CD4-positive, alpha-beta T cell treated with Interleukin-17A for 1 hour (primary cell): ENCODE measurements around the gene ITGAV.
"Not testable (repeated sequence)": the region's sequence is repeated elsewhere in the genome, so short reads cannot be mapped to it uniquely, and the experiment has no call there.

Source experiments
- DNase-seq: peaks from one replicate; pipeline ENCODE4 v3.0.0-alpha.2; 2020

ITGAV gene

DNA sequence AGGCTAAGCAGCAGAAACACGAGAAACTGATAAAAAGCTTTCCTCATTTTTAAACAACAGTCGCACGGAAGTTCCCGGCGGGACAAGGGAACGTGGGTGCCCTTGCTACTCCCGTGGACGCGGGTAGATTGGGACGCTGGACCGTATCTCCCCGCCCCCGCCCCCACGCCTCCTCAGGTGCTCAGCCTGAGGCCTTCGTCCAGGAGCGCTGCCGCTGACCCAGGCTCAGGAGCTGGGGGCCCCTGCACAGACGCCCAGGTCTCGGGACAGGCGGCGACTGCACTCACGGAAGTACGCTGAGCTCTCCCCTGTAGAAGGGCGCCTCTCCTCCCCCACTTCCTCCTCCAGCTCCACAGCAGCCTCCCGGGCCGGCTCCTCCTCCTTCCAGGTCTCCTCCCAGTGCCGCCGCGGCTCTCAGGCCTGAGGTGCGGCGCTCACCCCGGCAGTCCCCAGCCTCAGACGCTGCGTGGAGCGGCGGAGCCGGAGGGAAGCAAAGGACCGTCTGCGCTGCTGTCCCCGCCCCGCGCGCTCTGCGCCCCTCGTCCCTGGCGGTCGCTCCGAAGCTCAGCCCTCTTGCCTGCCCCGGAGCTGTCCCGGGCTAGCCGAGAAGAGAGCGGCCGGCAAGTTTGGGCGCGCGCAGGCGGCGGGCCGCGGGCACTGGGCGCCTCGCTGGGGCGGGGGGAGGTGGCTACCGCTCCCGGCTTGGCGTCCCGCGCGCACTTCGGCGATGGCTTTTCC, at the start of gene ITGAV:
TSS of gene ITGAV (plus strand) at position 445 of the 738 bp plus-strand sequence. CDS start at position 728, 283 bp downstream.
- DNase-seq, result peak; percentile 85

DNA sequence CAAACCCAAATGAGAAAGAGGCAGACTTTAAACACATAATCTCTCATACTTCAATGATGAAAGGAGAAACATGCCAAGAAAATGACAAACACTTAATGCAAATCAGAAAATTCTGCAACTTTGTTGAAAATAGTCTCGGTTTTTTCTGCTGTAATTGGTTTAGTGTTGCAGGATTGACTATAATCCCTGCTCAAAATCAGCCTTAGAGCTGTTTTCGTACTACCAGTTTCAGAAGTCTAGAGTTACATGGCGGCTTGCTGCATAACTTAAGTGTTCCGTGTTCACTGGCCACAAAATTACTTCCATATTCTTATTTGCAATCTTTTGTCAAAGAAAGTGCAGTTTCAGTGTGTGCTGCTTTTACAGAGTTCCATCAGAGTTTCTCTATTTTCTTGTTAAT, 48.9 kb upstream of the ITGAV start:
- DNase-seq, result no peak

DNA sequence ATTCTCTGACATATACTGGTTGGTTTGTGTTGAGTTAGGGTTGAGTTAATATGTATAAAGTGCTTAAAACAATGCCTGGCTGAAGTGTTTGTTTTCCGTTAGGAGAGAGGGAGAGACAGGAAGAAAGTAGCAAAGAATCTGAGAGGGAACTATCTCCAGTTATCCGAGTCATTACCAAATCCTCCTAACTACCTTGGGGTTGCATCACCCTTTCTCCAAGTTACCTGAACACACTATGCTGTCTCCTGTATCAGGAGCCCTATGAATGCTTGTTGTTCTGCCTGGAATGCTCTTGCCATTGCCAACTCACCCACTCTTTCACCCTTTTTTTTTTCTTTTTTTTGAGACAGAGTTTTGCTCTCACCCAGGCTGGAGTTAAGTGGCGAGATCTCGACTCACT, 47.9 kb upstream of the ITGAV start:
- DNase-seq, result no peak

DNA sequence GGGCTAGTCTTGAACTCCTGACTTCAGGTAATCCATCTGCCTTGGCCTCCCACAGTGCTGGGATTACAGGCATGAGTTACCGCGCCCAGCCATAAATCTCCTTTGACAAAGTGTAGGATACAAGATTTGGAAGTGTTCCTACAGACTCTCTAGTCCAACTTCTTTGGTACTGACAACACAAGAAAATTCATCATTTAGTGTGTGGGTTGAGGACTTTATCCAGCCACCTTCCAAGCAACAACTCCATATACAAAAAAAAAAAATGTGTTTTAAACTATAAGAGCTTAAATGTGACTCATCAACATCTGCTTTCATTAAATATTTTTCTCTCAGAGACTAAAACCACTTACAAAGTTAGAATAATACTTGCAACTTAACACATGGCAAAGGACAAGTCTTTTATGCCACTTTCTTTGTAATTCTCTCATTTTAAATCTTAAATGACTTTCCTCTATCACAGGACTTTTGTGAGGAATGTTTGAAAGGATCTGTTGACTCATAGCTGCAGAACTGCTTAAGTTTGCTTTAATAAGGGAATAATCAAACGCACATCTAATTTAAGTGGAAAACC, 46.2 kb upstream of the ITGAV start:
- no peak for DNase-seq

DNA sequence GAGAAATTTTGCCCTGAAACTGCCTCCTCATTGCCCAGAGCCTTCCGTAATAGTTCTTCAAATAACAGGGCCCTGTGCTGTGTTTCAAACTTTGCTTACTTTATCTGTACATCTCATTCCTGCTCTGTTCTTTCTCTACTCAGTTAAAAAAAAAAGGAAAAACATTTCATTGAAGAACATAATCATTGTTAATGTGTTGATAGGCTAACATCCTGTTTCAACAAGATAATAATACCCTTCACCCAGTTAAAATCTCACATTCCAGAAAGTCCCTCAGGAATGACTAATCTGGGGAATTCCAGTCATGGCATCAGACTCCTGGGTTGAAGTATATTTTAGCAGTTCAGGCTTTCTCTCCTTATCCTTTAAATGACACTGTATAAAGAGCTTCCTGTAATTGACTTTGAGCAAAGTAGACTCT, 45.6 kb upstream of the ITGAV start:
- no peak for DNase-seq

DNA sequence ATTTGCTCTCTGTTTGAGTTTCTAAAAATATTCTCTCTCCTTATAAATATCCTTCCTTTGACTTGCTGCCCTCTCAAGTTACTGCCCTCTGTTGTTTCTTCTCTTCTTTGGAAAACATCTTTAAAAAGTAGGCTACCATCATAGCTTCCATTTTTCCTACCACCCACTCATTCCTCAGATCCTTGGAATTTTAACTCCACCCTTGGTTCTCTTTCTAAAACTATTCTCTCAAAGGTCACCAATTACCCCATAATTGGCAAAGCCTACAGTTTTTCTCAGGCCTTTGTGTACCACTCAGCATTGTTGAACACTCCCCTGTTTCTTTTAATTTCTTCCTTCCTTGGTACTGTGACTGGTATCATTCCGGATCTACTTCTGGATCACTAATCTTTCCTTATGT, 43.0 kb upstream of the ITGAV start:
- no peak for DNase-seq

DNA sequence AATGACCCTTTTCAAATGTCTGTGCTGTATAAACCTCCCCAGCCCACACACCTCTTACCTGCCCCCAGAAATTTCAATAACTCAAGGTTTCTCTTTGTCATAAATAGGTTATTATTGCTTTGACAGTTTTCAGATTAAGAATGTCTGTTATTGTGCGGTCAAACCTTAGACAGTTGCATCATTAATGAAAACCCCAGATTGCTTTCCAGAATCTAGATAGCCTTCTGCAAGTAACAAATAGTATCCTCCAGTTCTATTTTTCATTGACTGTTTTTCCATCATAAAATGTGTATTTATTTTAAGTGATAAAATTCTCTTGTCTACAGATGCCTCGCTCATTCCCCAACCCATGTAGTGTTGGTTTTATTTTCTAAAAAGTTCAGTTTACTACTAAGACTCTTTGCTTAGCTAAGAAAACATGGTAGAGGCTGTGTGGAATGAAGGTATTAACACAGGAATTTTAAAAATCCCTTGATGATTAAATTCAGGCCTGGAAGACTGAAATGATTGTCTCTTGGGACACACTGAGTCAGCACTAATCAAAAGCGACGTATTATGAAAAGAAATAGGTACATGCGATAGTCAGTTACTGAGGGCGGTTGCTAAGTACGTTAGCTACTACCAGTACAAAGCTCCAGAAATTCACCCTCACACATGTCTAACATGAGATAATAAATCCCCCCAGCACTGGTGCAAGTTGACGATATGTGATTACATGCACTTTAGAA, 38.4 kb upstream of the ITGAV start:
- DNase-seq, result no peak

DNA sequence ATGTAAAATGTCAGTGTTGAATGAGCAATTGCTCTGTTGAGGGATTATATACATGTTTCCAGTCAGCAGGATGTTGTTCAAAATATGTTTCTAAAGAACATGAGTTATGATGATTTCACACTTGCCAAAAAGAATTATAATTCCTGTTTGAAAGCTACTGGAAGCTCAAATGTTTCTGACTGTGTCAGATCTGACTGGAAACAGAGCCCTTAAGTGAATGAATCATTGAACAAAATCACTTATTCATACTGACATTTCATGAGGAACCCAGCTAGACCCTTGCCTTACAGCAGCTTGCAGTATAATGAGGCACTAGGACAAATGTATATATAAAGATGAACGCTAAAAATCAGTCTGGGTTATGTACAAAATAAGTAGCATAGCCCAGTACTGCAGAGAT, 35.4 kb upstream of the ITGAV start:
- DNase-seq, result no peak

DNA sequence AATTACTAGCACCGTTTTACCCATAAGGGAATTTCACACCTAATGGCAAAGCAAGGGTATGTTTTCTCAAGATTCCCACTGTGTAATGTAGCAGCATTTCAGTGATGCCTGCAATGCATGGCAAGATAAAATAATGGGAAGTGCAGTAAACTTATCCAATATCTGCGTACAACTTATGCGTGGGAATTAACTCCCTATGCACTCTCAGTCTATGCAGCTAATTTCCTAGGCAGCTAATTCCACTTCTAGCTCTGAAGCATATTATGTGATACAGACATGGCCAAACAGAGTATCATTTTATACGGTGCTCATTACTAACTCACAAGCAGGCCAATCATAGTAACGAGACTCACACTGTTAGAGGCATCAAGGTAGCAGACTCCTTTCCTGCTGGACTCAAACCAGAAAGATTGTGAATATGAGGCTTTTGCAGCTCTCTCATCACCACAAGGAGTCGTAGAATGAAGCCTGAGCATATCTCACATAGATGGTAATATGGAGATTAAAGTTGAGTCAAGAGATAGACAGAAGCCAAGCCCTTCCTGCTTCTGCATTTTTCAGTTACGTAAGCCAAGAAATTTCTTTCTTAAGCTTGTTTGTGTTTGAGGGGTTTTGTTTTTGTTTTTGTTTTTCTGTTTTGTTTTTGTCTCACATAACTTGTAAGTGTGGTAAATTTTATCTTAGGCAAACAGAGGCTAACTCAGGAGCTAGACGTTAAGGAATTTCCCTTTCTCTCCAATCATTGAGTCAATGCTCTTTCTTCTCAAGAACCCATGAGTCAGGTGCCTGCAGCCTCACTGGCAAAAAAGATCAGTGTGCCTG, 34.8 kb upstream of the ITGAV start:
- DNase-seq, result no peak

DNA sequence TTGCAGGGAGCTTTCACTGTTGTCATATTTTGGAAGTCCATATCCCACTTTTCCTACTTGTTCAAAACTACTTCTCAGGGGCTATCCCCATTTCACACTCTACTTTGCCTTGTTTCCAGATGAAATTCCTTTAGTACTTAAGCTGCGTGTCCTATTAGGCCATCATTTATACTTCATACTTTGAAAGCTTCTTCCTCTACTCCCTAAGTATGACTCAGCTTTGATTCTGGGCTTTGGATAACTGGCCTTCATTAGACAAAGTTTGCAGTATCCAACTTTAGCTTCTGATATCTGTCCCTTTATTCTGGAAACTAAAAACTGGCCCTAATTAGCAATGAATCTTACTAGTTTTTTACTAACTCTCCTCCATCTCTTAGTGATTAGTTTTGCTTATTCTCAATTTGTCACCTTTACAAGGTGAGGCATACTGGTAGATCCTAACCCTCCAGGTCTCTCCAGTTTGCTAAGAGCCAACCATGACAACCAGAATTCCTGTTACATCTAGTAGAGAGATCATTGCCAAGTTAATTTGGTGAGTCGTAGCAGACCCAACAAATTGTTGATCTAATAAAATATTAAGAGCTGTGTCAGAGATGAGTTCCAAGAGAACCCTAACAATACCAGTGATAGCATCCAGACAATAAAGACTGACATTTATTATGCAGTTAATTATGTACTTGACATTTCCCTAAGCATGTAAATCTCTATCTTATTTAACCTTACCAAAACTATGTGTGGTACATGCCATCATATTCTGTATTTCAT, 31.2 kb upstream of the ITGAV start:
- no peak for DNase-seq

DNA sequence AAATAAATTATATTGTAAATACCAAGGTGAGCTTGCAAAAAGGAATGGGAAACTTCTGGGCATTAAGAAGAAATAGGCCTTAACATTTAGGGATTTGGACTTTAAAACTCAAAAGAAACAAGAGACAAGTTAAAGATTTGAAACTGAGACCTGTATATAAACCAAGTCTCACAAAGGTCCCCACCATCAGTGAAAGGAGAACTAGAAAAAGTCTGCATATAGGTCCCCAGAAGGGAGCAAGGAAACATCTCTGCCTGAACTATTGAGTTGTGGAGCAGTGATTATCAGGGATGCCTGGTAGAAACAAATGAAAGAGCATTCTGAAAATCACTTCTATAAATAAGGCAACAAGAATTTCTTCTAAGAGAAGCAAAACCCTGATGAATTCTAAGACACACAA, 30.5 kb upstream of the ITGAV start:
- no peak for DNase-seq

DNA sequence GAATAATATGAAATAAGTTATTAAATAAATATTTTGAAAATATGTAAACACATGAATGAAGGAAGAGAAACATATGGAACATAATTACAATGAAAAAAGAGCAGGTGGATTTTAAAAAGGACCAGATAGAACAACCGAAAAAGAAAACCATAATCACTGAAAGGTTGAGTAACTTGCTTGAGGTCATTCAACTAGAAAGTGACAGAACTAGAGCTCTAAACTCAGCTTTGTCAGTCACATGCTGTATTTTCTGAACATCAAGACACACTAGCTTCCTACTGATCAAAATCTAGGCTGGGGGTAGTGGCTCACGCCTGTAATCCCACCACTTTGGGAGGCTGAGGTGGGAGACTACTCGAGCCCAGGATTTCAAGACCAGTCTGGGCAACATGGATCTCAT, 30.0 kb upstream of the ITGAV start:
- DNase-seq, result no peak

DNA sequence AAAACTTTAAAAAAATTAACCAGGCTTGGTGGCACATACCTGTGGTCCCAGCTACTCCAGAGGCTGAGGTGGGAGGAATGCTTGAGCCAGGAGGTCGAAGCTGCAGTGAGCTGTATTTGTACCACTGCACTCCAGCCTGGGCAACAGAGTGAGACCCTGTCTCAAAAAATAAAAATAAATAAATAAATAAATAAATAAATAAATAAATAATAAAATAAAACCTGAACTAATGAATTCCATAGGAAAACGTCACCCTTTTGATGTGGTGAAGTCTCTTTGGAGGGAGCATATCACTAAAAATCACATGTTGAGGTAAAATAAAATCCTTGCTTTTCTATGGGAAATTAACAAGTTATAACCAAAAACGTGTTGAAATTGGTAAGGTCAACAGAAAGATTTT, 29.6 kb upstream of the ITGAV start:
- DNase-seq, result no peak

DNA sequence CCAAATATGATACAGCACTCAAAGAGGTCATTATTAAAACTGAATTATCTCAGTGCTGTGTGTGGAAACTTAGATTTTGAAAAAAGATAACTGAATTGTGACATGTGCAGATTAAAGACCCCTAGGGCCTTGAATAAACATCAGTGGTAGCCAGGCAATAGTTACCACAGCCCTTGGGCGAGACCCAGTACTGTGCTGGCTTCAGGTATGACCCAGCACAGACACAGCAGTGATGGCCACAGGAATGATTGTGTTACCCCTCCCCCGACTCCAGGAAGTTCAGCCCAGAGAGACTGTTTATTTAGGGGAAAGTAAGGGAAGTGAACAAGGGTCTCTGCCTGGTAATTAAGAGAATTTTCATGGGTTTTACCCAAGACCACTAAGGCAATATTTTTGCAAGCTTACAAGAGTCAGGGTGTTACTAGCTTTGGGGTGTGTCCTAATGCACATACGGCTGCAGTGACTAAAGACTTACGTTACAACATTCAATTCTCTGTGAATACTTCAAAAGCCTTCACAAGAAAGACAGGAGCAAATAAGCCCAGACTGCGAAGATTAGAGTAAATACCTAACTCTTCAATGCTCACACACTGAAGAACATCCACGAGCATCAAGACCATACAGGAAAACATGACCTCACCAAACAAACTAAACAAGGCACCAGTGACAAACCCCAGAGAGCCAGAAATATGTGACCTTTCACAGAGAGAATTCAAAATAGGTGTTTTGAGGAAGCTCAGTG, 28.2 kb upstream of the ITGAV start:
- DNase-seq, result no peak

DNA sequence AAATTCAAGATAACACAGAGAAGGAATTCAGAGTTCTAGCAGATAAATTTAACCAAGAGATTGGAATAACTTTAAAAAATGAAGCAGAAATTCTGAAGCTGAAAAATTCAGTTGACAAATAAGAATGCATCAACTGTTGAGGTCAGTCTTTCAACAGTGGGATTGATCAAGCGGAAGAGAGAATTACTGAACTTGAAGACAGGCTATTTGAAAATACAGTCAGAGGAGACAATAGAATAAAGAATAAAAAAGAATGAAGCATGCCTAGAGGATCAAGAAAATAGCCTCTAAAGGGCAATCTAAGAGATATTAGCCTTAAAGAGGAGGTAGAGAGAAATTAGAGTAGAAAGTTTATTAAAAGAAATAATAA, 27.7 kb upstream of the ITGAV start:
- no peak for DNase-seq

DNA sequence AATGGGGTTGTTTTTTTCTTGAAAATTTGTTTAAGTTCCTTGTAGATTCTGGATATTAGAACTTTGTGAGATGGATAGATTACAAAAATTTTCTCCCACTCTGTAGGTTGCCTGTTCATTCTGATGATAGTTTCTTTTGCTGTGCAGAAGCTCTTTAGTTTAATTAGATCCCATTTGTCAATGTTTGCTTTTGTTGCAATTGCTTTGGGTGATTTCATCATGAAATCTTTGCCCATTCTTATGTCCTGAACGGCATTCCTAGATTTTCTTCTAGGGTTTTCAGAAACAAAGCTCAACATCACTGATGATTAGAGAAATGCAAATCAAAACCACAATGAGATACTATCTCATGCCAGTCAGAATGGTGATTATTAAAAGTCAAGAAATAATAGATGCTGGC, 21.3 kb upstream of the ITGAV start:
- not testable (repeated sequence) for DNase-seq

DNA sequence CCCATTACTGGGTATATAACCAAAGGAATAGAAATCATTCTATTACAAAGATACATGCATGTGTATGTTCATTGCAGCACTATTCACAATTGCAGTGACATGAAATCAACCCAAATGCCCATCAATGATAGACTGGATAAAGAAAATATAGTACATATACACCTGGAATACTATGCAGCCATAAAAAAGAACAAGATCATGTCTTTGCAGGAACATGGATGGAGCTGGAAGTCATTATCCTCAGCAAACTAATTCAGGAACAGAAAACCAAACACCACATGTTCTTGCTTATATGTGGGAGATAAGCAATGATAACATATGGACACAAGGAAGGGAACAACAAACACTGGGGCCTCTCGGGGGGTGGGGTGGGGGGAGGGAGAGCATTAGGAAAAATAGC, 20.7 kb upstream of the ITGAV start:
- not testable (repeated sequence) for DNase-seq

DNA sequence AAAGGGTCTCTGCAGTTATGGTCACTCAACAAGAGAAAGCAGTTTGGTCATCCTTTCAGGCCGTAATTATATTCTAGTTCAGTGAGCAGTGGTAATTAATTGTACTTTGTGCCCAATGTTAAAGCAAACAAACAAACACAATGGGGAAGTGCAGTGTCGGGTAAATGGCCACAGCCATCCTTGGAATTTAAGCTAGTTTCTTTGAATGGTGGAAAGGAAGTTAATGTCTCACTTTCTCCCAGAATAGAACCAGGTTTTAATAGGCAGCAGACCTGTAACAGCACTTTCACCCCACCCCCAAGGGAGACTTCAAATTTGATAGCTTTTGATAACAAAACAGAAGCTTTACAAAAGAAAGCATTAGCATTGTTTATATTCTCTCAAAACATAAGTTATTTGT, 20.0 kb upstream of the ITGAV start:
- DNase-seq, result no peak

DNA sequence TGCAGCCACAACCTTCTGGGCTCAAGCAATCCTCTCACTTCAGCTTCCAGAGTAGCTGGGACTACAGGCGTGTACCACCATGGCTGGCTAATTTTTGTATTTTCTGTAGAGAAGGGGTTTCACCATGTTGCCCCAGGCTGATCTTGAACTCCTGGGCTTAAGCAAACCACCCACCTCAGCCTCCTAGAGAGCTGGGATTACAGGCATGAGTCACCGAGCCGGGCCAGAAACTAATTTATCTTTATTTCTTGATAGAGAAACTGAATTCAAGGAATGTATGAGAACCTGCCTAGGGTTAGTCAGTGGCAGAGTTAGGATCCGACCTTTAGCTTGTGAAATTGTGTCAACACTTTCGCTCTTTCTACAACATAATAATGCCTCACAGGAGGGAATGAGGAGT, 19.3 kb upstream of the ITGAV start:
- no peak for DNase-seq

DNA sequence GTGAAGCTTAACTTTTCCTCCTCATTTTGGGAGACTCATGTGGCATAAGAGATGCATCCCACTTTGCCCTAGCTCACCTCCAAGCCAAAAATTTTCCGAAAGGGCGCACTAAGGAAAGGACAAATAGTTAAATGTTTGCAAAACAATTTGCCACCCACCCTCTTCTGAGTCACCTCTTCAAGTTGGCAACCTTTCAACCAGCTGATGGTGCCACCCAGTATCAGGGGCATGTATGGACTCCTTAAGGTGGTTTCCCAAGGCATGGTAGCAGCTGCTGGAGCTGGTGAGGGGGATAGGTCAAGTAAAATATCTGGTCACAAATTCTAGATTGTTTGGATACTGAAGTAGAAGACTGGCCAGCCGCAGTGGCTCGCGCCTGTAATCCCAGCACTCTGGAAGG, 17.2 kb upstream of the ITGAV start:
- no peak for DNase-seq

DNA sequence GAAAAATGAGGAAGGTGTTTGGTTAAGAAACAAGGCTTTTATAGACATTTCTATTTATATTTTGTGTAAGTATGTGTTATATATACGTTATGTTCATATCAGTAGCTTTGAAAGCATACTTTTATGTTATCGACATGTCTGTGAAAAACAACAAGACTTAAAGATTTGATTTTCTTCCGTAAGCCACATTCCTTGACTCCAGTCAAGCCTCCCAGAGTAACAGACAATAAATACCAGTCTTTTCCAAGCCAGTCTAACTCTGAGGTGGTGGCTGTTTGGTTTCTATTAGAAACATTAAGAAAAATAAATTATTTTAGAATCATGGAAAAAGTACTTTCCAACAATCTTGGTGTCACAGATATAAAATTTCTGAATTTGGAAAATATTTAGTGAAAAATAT, 16.3 kb upstream of the ITGAV start:
- DNase-seq, result no peak

DNA sequence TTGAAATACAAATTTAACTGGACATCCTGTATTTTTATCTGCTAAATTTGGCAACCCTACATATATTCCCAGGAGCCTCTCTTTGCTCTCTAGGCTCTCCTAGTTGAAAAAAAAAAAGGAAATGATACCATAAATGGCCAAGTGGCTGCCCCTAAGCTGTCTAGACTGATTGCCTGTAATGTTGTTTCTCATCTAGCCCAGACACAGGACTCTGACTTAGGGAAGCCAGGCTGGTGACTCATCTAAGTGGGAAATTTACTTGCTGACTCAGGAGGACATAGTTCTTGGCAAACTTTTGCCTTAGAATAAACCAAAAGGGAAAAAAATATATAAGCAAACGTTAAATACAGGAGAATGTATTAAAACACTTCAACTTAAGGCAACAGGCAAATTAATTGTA, 14.6 kb upstream of the ITGAV start:
- no peak for DNase-seq
